Stimulated activated naive CD8-positive, alpha-beta T cell treated with anti-CD3 and anti-CD28 coated beads, Interleukin-15, amount 100 ng/mL, for 72 hours (primary cell): ENCODE measurements around the gene KCNK10.

Experiments
- ATAC-seq: fragments of 150-1000 bp; cut with Tn5 transposase; 2 replicates; pipeline ENCODE4 v1.10.0; 2021; ENCODE audit warnings: mild to moderate bottlenecking, moderate library complexity
- DNase-seq, 2 donors: peaks; one replicate each; pipeline ENCODE4 v3.0.0; 2021 to 2022
- H3K27ac Mint-ChIP-seq, 2 donors: one replicate each; pipeline ENCODE4 v1.8.0; 2022; ENCODE audit warnings: mild to moderate bottlenecking in 2 of 2, mixed read lengths in 2 of 2, moderate library complexity in 2 of 2
- H3K27me3 Mint-ChIP-seq: one replicate; pipeline ENCODE4 v1.8.0; 2022; ENCODE audit warnings: mixed read lengths
- H3K4me1 Mint-ChIP-seq: one replicate; pipeline ENCODE4 v1.8.0; 2022; ENCODE audit warnings: mild to moderate bottlenecking, mixed read lengths
- H3K4me3 Mint-ChIP-seq, 2 donors: one replicate each; pipeline ENCODE4 v1.8.0; 2022; ENCODE audit warnings: mild to moderate bottlenecking in 2 of 2, mixed read lengths in 2 of 2, moderate library complexity in 1 of 2
- H3K9me3 Mint-ChIP-seq, 2 donors: one replicate each; pipeline ENCODE4 v1.8.0; 2022; ENCODE audit warnings: mixed read lengths in 2 of 2

Gene KCNK10

GRCh38 chr14:88198446-88198845, 124.6 kb downstream of the KCNK10 start:
- Mint-ChIP-seq H3K9me3 (no peaks in the 10 kb centered on the region), H3K27ac (no peak overlapping the region), H3K4me3 (no peak overlapping the region), H3K4me1 (no peaks in the 10 kb centered on the region), H3K27me3 (peaks cover 38% of the 10 kb centered on the region)
- no peak for DNase-seq
- ATAC-seq = no peak

DNA sequence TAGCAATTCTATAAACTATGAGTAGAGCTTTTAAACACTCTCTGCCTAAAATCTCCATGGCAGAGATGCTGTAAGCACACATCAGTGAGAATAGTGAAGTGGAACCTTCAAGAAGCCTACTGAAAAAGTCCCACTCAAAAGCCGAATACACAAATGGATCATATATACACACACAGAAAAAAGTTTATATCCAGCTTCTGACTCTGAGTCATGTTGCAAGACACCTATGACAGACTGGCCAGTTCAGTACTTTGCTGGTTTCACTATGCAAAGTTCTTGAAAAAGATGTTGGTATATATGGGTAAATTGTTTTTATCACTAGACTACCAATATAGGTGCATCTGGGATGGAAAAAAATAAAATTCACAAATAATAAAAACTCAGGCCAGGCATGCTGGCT, 126.1 kb downstream of the KCNK10 start:
- Mint-ChIP-seq H3K27ac (no peak overlapping the region), H3K4me3 (no peak overlapping the region), H3K27me3 (peaks cover 38% of the 10 kb centered on the region), H3K9me3 (no peaks in the 10 kb centered on the region), H3K4me1 (no peaks in the 10 kb centered on the region)
- ATAC-seq (no peak), DNase-seq (no peak)

GRCh38 chr14:88196116-88196890, 126.8 kb downstream of the KCNK10 start:
- Mint-ChIP-seq H3K4me1 (no peaks in the 10 kb centered on the region), H3K27me3 (peaks cover 44% of the 10 kb centered on the region), H3K4me3 (no peak overlapping the region), H3K9me3 (no peaks in the 10 kb centered on the region), H3K27ac (no peak overlapping the region)
- no peak for DNase-seq
- no peak for ATAC-seq

DNA sequence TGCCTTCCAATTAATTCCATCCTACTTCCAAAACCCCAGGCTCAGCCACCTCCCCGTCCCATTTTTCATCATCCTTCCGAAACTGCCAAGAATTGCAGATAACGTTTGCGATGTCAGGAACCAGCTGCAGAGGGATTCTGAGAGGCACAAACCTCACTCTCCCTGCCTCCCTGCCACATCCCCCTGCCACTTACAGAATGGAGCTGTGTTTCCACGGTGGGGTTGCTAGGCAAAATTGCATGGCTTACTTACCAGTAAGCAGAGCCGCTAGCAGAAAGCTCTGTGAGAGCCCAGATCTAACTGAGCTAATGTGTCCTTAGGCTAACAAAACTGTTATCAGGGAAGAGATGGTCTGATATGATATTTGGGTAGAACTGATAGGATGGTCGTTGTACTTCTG, 127.4 kb downstream of the KCNK10 start:
- Mint-ChIP-seq H3K4me3 (no peak overlapping the region), H3K9me3 (no peaks in the 10 kb centered on the region), H3K27me3 (peaks cover 50% of the 10 kb centered on the region), H3K4me1 (no peaks in the 10 kb centered on the region), H3K27ac (no peak overlapping the region)
- no peak for ATAC-seq
- DNase-seq = no peak

- Mint-ChIP-seq H3K4me1 (no peaks in the 10 kb centered on the region), H3K4me3 (no peak overlapping the region), H3K9me3 (no peaks in the 10 kb centered on the region), H3K27me3 (peaks cover 52% of the 10 kb centered on the region), H3K27ac (peak overlapping the region in 1 of 2 donors; percentile 56)
- DNase-seq (no peak), ATAC-seq (no peak)
These were observed 128.5 kb downstream of the KCNK10 start for GRCh38 chr14:88194531-88194930.

- Mint-ChIP-seq H3K4me1 (peaks cover 5% of the 10 kb centered on the region), H3K27ac (no peak overlapping the region), H3K4me3 (no peak overlapping the region), H3K27me3 (peaks cover 60% of the 10 kb centered on the region), H3K9me3 (no peaks in the 10 kb centered on the region)
- no peak for ATAC-seq
- DNase-seq = no peak
These were observed 131.5 kb downstream of the KCNK10 start for GRCh38 chr14:88191605-88192004.

GRCh38 chr14:88189417-88190191, 133.5 kb downstream of the KCNK10 start:
- Mint-ChIP-seq H3K4me3 (peak overlapping the region in 1 of 2 donors; percentile 39), H3K27ac (no peak overlapping the region), H3K9me3 (no peaks in the 10 kb centered on the region), H3K4me1 (peaks cover 5% of the 10 kb centered on the region), H3K27me3 (peaks cover 43% of the 10 kb centered on the region)
- ATAC-seq = peak; percentile 82
- DNase-seq = peak; percentile 50 to 55

GRCh38 chr14:88188745-88189416, 134.2 kb downstream of the KCNK10 start:
- no peak overlapping the region for H3K27ac Mint-ChIP-seq
- H3K9me3 Mint-ChIP-seq = no peaks in the 10 kb centered on the region
- peaks cover 5% of the 10 kb centered on the region for H3K4me1 Mint-ChIP-seq
- H3K27me3 Mint-ChIP-seq = peaks cover 36% of the 10 kb centered on the region
- ATAC-seq = peak; percentile 36
- peak overlapping the region in 1 of 2 donors; percentile 39 for H3K4me3 Mint-ChIP-seq
- no peak for DNase-seq

GRCh38 chr14:88185843-88186242, 137.2 kb downstream of the KCNK10 start:
- Mint-ChIP-seq H3K27ac (no peak overlapping the region), H3K27me3 (peaks cover 12% of the 10 kb centered on the region), H3K9me3 (no peaks in the 10 kb centered on the region), H3K4me1 (peaks cover 11% of the 10 kb centered on the region), H3K4me3 (no peak overlapping the region)
- DNase-seq (no peak), ATAC-seq (no peak)

- no peaks in the 10 kb centered on the region for H3K9me3 Mint-ChIP-seq
- ATAC-seq = no peak
- no peak overlapping the region for H3K27ac Mint-ChIP-seq
- DNase-seq = no peak
- H3K4me1 Mint-ChIP-seq = peaks cover 12% of the 10 kb centered on the region
- H3K4me3 Mint-ChIP-seq = no peak overlapping the region
- H3K27me3 Mint-ChIP-seq = peaks cover 11% of the 10 kb centered on the region
These were observed 138.1 kb downstream of the KCNK10 start for GRCh38 chr14:88184956-88185355.

DNA sequence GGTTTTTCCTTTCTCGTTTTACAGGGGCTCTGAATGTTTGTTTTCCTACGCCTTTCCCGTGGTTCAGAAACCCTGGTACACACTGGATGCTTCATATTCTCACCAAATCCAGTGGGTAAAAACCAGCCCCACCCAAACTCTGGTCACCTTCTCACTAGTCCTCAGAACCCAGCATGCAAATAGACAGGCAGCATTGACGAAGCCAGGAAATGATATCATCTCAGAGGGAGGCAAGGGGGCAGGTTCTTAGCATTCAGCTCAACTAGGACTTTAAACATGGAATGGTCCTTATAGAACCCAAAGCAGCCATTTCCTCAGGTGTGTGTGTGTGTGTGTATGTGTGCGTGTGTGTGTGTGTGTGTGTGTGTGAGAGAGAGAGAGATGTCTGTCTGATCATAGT, 142.0 kb downstream of the KCNK10 start:
- H3K9me3 Mint-ChIP-seq = no peaks in the 10 kb centered on the region
- H3K4me3 Mint-ChIP-seq = no peak overlapping the region
- ATAC-seq (peak; percentile 35), DNase-seq (no peak)
- no peaks in the 10 kb centered on the region for H3K27me3 Mint-ChIP-seq
- H3K4me1 Mint-ChIP-seq = peaks cover 7% of the 10 kb centered on the region
- no peak overlapping the region for H3K27ac Mint-ChIP-seq

- no peak overlapping the region for H3K27ac Mint-ChIP-seq
- no peaks in the 10 kb centered on the region for H3K27me3 Mint-ChIP-seq
These were observed 143.4 kb downstream of the KCNK10 start for GRCh38 chr14:88179716-88180115.

DNA sequence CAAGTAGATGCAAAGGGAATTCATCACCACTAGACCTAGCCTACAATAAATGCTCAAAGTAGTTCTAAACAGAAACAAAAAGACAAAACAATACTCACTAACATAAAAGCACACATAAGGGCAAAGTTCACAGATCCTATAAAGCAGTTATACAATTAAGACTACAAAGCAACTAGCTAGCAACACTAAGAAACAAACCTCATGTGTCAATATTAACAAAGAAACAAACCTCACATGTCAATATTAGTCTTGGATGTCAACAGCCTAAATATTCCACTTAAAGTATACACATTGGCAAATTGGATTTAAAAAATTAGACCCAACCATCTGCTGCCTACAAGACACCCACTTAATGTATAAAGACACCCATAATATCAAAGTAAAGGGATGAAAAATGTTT, 152.7 kb downstream of the KCNK10 start:
- DNase-seq = no peak
- H3K9me3 Mint-ChIP-seq = no peaks in the 10 kb centered on the region
- ATAC-seq = no peak
- H3K4me3 Mint-ChIP-seq = no peak overlapping the region
- peaks cover 12% of the 10 kb centered on the region for H3K4me1 Mint-ChIP-seq
- peaks cover 25% of the 10 kb centered on the region for H3K27me3 Mint-ChIP-seq
- no peak overlapping the region for H3K27ac Mint-ChIP-seq

More at GRCh38 chr14:88179716-88180115, 143.4 kb downstream of the KCNK10 start:
- Mint-ChIP-seq H3K4me1 (peaks cover 7% of the 10 kb centered on the region), H3K9me3 (no peaks in the 10 kb centered on the region), H3K4me3 (no peak overlapping the region)
- DNase-seq = no peak
- ATAC-seq = no peak

GRCh38 chr14:88168498-88169165, 154.4 kb downstream of the KCNK10 start:
- no peak overlapping the region for H3K4me3 Mint-ChIP-seq
- no peaks in the 10 kb centered on the region for H3K9me3 Mint-ChIP-seq
- peaks cover 25% of the 10 kb centered on the region for H3K27me3 Mint-ChIP-seq
- no peak overlapping the region for H3K27ac Mint-ChIP-seq
- ATAC-seq (peak; percentile 90), DNase-seq (peak; percentile 59 to 64)
- H3K4me1 Mint-ChIP-seq = peaks cover 29% of the 10 kb centered on the region

GRCh38 chr14:88168025-88168424, 155.0 kb downstream of the KCNK10 start:
- peaks cover 24% of the 10 kb centered on the region for H3K27me3 Mint-ChIP-seq
- H3K4me1 Mint-ChIP-seq = peaks cover 29% of the 10 kb centered on the region
- DNase-seq = no peak
- H3K27ac Mint-ChIP-seq = no peak overlapping the region
- peak; percentile 9 for ATAC-seq
- no peak overlapping the region for H3K4me3 Mint-ChIP-seq
- H3K9me3 Mint-ChIP-seq = no peaks in the 10 kb centered on the region
